Psoas muscle (tissue), 8 donors: ENCODE results near the gene HOXC13. TPM values are rescaled to one million over a fixed set of nuclear protein-coding genes. Genes with fewer than 3 reads are reported as not detected.

ENCODE experiments used
- ATAC-seq, 4 donors: fragments of 200-7000 bp; cut with Tn5 transposase; one replicate each; pipeline ENCODE4 v1.9.1; 2020; ENCODE audit warnings: moderate library complexity in 3 of 4, mild to moderate bottlenecking in 2 of 4
- DNase-seq, 2 donors: peaks; one replicate each; pipeline ENCODE4 v3.0.0-alpha.2; 2020
- H3K27ac ChIP-seq: fragments of 200-600 bp; one replicate; pipeline ENCODE4 v1.8.0; 2022
- H3K27me3 ChIP-seq, 3 donors: fragments of 200-600 bp in 1 of 3; one replicate each; pipeline versions ENCODE4 v1.6.1 to v1.8.0; 2013 to 2022; ENCODE audit warnings: low read length in 2 of 3, mild to moderate bottlenecking in 2 of 3, moderate library complexity in 1 of 3; ENCODE audit not compliant: insufficient read depth in 3 of 3
- H3K36me3 ChIP-seq, 2 donors: fragments of 200-600 bp in 1 of 2; one replicate each; pipeline versions ENCODE4 v1.6.1 to v1.8.0; 2013 to 2022; ENCODE audit warnings: low read depth in 1 of 2, mild to moderate bottlenecking in 1 of 2, moderate library complexity in 1 of 2; ENCODE audit not compliant: insufficient read depth in 1 of 2
- H3K4me1 ChIP-seq: fragments of 200-600 bp; one replicate; pipeline ENCODE4 v1.8.0; 2022
- H3K4me3 ChIP-seq: fragments of 200-600 bp; one replicate; pipeline ENCODE4 v1.8.0; 2022; ENCODE audit warnings: mild to moderate bottlenecking
- H3K9me3 ChIP-seq: fragments of 200-600 bp; one replicate; pipeline ENCODE4 v1.8.0; 2022
- WGBS, 3 donors: extraction: QIAGEN DNeasy Blood & Tissue Kit; methylation state at CpG; one replicate each; pipeline versions ENCODE4 v1.1.6 to v1.1.7; 2013; 5-methylcytosine and 5-hydroxymethylcytosine counted together
- intact Hi-C, 2 donors: fragments of 100-400 bp; cut with DNase I; formaldehyde crosslinking; loops; one replicate each; pipeline versions ENCODE4 v1.11.0 to v1.14.2; 2022
- polyA plus RNA-seq, 3 donors: library from polyadenylated mRNA; stranded (reverse); fragments of 200-250 nt; gene quantifications; one replicate each; pipeline ENCODE4 v1.2.3, GENCODE V29; 2013
- total RNA-seq, 4 donors: library from RNA; stranded (reverse); fragmentation: NEBNext Ultra II Directional in 2 of 4; extraction: Animal tissue kit (Norgen Biotek cat#: 25700) in 2 of 4; gene quantifications; one replicate each; pipeline versions ENCODE4 v1.2.1 to v1.2.4, GENCODE V29; 2021 to 2023
- TF ChIP-seq, protein P1 (sequence below): fragments of 200-600 bp; IDR thresholded peaks from one replicate; pipeline ENCODE4 v1.8.0; 2022; ENCODE audit warnings: antibody characterized with exemption
- donor health status: healthy with polysubstance abuse.
- donor health status: DM: no; HTN: no; CAD: no; lungs with moderate emphysema.
- donor health status: Bipolar disorder and iron deficiency.
- donor health status: healthy.
- donor health status: DM: yes; HTN: yes; CAD: no.
- donor health status: DM: no; HTN: no; CAD: no.
- donor health status: DM: no; HTN: no; CAD: no.
- donor health status: DM: yes; HTN: yes; CAD: no.

The HOXC13 gene
- total and polyA plus RNA-seq, 7 donors: 0.23 TPM; not detected in 6

DNA sequence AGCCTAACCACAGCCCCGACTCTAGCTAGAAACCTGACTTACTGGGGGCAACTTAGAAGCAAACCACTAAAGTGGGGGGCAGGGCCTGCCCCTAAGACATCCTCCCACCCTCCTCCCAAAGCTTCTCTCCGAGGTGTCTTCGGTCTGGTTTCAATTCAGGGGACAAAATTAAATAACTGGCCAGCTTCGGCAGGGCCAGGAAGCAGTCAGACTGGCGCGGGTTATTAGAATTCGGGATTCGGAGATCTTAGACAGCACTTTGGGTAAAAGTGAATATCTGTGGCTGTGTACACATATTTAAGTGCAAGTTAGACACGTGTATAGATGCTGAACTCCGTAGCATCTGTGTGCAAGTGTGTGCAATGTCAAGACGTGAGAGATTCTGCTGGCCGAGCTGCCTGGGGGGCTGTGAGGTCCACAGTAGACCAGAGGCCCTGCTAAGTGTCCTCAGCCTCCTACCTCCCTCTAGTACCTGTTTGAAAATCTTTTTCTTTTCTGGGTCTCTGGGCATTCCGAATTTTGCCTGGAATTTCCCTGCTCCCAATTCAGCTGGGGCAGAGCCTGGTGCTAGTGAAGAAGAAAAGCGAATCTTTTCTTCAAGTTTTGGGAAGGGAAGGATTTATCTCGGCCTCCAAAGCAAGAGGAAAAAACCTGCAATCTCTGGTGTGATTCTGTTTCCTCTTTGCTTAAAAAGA lies 42.3 kb downstream of the HOXC13 start:
- no peaks in the 10 kb centered on the region for H3K36me3 ChIP-seq
- DNase-seq (peak in 1 of 2 donors; percentile 44), ATAC-seq (no peak)
- TF ChIP-seq, protein P1, sequence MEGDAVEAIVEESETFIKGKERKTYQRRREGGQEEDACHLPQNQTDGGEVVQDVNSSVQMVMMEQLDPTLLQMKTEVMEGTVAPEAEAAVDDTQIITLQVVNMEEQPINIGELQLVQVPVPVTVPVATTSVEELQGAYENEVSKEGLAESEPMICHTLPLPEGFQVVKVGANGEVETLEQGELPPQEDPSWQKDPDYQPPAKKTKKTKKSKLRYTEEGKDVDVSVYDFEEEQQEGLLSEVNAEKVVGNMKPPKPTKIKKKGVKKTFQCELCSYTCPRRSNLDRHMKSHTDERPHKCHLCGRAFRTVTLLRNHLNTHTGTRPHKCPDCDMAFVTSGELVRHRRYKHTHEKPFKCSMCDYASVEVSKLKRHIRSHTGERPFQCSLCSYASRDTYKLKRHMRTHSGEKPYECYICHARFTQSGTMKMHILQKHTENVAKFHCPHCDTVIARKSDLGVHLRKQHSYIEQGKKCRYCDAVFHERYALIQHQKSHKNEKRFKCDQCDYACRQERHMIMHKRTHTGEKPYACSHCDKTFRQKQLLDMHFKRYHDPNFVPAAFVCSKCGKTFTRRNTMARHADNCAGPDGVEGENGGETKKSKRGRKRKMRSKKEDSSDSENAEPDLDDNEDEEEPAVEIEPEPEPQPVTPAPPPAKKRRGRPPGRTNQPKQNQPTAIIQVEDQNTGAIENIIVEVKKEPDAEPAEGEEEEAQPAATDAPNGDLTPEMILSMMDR: no peak
- peaks cover 5% of the 10 kb centered on the region for H3K4me1 ChIP-seq
- intact Hi-C loops: loop anchor here in 1 of 2 donors (10.0 kb wide), 1 partner anchor 394 kb away; no protein-coding TSS in a partner anchor
- H3K9me3 ChIP-seq: no peaks in the 10 kb centered on the region
- peak overlapping the region; percentile 95 for H3K27ac ChIP-seq
- WGBS, 3 donors: 25 to 29% (median 25%) methylated on average over 15 of the region's 15 CpGs
- H3K4me3 ChIP-seq: peak overlapping the region; percentile 79
- peaks cover 0 to 17% (median 7%) of the 10 kb centered on the region in 3 donors for H3K27me3 ChIP-seq

DNA sequence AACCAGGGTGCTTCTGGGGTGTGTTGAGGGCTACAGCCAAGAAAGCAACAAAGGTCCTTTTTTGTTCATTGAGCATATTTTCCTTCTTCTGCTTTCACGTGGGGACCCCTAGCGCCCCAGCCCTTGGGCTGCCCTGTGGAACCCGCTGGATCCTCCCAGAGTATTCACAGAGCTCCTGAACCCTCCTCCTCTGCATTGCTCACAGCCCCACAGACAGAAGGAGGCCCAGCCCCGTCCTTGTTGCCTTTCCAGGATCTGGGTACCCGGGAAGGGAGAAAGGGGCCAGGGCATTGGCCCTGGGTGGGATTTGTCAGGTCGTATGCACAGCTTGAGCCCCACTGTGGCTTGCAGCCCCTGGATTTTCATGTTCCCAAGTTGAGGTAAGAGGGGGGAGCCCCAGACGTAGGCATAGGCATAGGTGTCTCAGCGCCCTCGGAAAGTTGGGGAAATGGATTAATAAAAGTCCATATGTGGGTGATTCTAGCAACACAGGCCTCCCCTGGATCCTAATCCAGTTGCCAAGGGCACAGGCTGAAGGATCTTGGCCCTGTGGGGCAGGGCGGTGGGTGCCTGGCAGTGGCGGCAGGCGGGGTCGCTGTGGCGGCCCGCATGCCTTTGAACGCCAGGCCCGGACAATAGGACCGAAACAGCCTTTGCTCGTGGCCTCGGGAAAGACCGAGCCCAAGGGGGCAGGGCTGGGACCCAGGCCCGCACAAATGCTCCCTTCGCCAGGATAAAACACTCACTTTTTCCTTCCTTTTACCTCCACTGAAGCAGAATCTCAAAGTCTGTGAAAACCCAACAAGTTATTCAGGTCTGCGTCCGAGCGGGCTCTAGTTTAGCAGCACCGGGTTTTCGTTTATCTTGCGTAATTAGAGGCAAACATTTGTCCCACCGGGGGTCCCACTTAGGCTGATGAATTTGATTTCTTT lies 43.3 kb downstream of the HOXC13 start:
- no peak for ATAC-seq
- DNase-seq: peak in 1 of 2 donors; percentile 62
- TF ChIP-seq, protein P1: no peak
- 8 to 15% (median 14%) methylated on average over 28 to 30 of the region's 30 CpGs for WGBS, 3 donors
- Histone ChIP-seq H3K36me3 (no peaks in the 10 kb centered on the region), H3K9me3 (no peaks in the 10 kb centered on the region), H3K4me3 (peak overlapping the region; percentile 79), H3K27ac (peak overlapping the region; percentile 95), H3K27me3 (peaks cover 0 to 8% (median 7%) of the 10 kb centered on the region in 3 donors), H3K4me1 (no peaks in the 10 kb centered on the region)
- intact Hi-C loops: loop anchor here (1.0 to 10.0 kb wide), 3 partner anchors 15 to 393 kb away; no protein-coding TSS in a partner anchor

DNA sequence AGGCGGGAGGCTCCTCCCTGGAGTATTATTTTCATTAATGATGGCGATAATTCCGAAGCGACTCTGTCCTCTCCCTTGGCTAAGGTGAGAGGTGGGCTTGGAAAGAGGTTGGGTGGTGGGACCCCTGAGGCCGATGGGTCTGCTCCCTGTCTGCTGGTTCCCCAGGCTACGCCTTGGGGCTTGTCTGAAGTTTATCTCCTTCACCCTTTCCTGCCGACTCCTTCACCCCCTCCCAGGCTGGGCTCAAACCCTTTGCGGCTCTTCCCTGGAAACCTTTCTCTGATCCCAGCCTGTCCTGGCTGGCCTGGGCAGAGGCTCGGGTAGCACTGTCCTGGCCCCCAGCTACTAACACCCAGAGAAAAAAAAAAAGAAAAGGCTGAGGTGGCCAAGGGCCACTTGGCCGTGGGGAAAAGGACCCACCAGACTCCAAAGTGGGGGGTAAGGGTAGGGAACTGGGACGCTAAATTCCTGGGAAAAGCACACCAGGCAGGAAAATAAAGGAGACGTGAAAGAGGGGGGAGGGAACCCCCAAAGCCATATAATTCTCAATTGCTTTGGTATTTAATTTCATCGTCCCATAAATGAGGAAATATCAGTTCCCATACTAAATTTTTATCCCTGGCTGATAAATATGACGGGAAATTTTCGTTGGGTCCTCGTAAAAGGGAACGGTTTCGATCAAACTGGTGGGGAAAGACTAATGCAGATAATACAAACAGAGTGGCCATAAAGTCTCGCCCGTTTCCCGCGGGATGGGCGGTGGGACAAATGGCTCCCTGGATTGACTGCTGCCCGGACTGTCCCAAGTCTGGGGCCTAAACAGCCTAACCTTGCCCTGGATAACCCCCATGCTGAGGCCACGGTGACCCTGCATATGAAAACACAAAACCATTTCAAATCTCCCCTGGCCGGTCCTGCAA lies 44.3 kb downstream of the HOXC13 start:
- Histone ChIP-seq H3K36me3 (no peaks in the 10 kb centered on the region), H3K4me1 (peaks cover 3% of the 10 kb centered on the region), H3K27ac (peak overlapping the region; percentile 95), H3K27me3 (peaks cover 0 to 7% (median 3%) of the 10 kb centered on the region in 3 donors), H3K9me3 (no peaks in the 10 kb centered on the region), H3K4me3 (peak overlapping the region; percentile 79)
- DNase-seq (peak in 1 of 2 donors; percentile 54), ATAC-seq (peak in 1 of 4 donors; percentile 11)
- TF ChIP-seq, protein P1: no peak
- 9 to 13% (median 11%) methylated on average over 26 of the region's 26 CpGs for WGBS, 3 donors
- intact Hi-C loops: loop anchor here (1.0 to 10.0 kb wide), 4 partner anchors 14 to 392 kb away; no protein-coding TSS in a partner anchor

DNA sequence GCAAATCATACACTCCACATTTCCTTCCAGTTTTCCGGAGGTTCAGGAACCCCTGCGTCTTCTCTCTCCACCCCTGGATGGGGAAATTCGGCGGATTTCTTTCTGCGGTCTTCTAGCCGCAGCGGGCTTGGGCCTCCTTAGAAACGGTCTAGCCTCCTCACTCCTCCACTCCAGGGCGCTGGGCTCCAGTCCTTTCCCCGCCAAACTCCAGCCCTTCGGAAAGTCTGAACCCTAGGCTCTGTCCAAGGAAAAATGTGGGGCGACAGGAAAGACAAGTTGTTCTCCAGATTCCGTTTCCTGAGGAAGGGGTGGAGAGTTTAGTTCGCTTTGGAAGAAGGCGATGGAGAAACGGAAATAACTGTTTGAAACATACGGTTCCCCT lies 44.9 kb downstream of the HOXC13 start:
- Histone ChIP-seq H3K27ac (peak overlapping the region; percentile 95), H3K9me3 (no peaks in the 10 kb centered on the region)

More for the DNA sequence above, 44.9 kb downstream of the HOXC13 start:
- H3K4me3 ChIP-seq: peak overlapping the region; percentile 79
- ATAC-seq (peak in 1 of 4 donors; percentile 5), DNase-seq (peak in 1 of 2 donors; percentile 56)
- H3K36me3 ChIP-seq: no peaks in the 10 kb centered on the region
- 9 to 10% (median 9%) methylated on average over 17 of the region's 17 CpGs for WGBS, 3 donors
- TF ChIP-seq, protein P1: no peak
- H3K27me3 ChIP-seq: peaks cover 0 to 6% (median 3%) of the 10 kb centered on the region in 3 donors
- intact Hi-C loops: loop anchor here (1.0 to 10.0 kb wide), 3 partner anchors 13 to 391 kb away; no protein-coding TSS in a partner anchor
- H3K4me1 ChIP-seq: peaks cover 9% of the 10 kb centered on the region
